SU-DHL-6 (cell line): ENCODE data around the gene BRMS1L.

Experiments used
- EZH2phosphoT487 ChIP-seq: fragments of 200-600 bp; sonication (generic), shearing (Covaris generic); conservative IDR thresholded peaks from 2 replicates; pipeline ENCODE4 v1.6.1; 2018; ENCODE audit warnings: mild to moderate bottlenecking, antibody characterized with exemption, low read length, moderate library complexity, mixed read lengths
- TF ChIP-seq, protein P1 (sequence below): fragments of 200-600 bp; sonication (generic); IDR thresholded peaks from one replicate; pipeline ENCODE4 v1.5.1; 2017; ENCODE audit warnings: antibody characterized with exemption, mild to moderate bottlenecking, low read length, moderate library complexity; ENCODE audit not compliant: insufficient read depth, poor library complexity, severe bottlenecking

DNA sequence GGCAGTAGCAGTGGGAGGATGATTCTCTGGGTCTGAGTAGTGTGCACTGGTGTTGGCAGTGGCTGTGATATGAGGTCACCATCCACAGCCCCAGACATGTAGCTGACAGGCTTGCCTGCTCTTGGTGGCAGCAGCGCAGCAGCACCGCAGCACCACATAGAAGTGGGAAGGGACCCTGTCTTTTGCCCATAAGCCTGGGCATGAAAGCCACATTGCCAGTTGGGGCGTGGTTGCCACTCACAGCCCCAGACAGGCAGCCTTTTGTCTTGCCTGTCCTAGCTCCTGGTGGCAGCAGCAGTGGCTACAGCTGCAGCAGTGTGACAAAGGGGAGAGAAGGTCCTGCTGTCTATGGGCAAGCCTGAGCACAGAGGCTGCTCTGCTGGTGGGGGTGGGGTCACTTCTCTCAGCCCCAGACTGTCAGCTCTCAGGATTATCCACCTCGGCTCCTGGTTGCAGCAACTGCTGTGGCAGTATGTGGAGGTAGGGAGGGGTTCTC, 71.5 kb downstream of the BRMS1L start:
- TF ChIP-seq, protein P1, sequence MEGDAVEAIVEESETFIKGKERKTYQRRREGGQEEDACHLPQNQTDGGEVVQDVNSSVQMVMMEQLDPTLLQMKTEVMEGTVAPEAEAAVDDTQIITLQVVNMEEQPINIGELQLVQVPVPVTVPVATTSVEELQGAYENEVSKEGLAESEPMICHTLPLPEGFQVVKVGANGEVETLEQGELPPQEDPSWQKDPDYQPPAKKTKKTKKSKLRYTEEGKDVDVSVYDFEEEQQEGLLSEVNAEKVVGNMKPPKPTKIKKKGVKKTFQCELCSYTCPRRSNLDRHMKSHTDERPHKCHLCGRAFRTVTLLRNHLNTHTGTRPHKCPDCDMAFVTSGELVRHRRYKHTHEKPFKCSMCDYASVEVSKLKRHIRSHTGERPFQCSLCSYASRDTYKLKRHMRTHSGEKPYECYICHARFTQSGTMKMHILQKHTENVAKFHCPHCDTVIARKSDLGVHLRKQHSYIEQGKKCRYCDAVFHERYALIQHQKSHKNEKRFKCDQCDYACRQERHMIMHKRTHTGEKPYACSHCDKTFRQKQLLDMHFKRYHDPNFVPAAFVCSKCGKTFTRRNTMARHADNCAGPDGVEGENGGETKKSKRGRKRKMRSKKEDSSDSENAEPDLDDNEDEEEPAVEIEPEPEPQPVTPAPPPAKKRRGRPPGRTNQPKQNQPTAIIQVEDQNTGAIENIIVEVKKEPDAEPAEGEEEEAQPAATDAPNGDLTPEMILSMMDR = no peak
- TF ChIP-seq EZH2phosphoT487 = no peak
